A549 (cell line): ENCODE measurements around the gene C12orf43.

Experiments
- CHD4 ChIP-seq: fragments of 200-600 bp; sonication (generic); IDR thresholded peaks from 2 replicates; pipeline ENCODE4 v1.6.1; 2016; ENCODE audit warnings: antibody characterized with exemption, mild to moderate bottlenecking, borderline replicate concordance
- FOSB ChIP-seq: fragments of 250-450 bp; sonication (Bioruptor Pico); IDR thresholded peaks from 2 replicates; pipeline ENCODE4 v1.5.0; 2020; ENCODE audit warnings: mild to moderate bottlenecking, moderate library complexity
- FOSL2 ChIP-seq, 2 experiments: fragments of 450-650 bp in 1 of 2; fragments of >200 bp in 1 of 2; sonication (Bioruptor Twin) in 1 of 2; formaldehyde crosslinking; IDR thresholded peaks; 2 replicates each; pipeline versions ENCODE4 v1.5.0 to v1.6.1; 2016 to 2020; ENCODE audit warnings: mild to moderate bottlenecking in 1 of 2, moderate library complexity in 1 of 2
- JUN ChIP-seq, 2 experiments: fragments of >200 bp; sonication (Bioruptor Twin); formaldehyde crosslinking; IDR thresholded peaks; 2 replicates in 1 of 2; 3 replicates in 1 of 2; pipeline ENCODE4 v1.6.1; 2016 to 2017
- MAFK ChIP-seq: fragments of 450-650 bp; IDR thresholded peaks from 2 replicates; pipeline ENCODE4 v1.6.1; 2014; ENCODE audit not compliant: partially characterized antibody
- MYC ChIP-seq: IDR thresholded peaks from 2 replicates; pipeline ENCODE4 v1.6.1; 2012; ENCODE audit warnings: mild to moderate bottlenecking, inconsistent platforms, low read length, improper control_type of control experiment, borderline replicate concordance
- NPAS2 ChIP-seq: fragments of 250-450 bp; sonication (Bioruptor Pico); IDR thresholded peaks from 2 replicates; pipeline ENCODE4 v1.8.0; 2022; ENCODE audit warnings: mild to moderate bottlenecking, moderate library complexity, borderline replicate concordance
- POLR2A ChIP-seq: IDR thresholded peaks from 2 replicates; pipeline ENCODE4 v1.6.1; 2012; ENCODE audit warnings: mild to moderate bottlenecking, low read length
- RAD21 ChIP-seq, 2 experiments: fragments of >200 bp in 1 of 2; sonication (Bioruptor Twin) in 1 of 2; formaldehyde crosslinking in 1 of 2; IDR thresholded peaks in 1 of 2; conservative IDR thresholded peaks in 1 of 2; 2 replicates in 1 of 2; 3 replicates in 1 of 2; pipeline ENCODE4 v1.6.1; 2012 to 2018; ENCODE audit warnings: inconsistent platforms in 1 of 2
- TF ChIP-seq, protein P1 (sequence below): IDR thresholded peaks from 2 replicates; pipeline ENCODE4 v1.6.1; 2012; ENCODE audit warnings: low read depth, borderline replicate concordance
- TF ChIP-seq, protein P2 (sequence below): fragments of >200 bp; sonication (Bioruptor Twin); formaldehyde crosslinking; IDR thresholded peaks from 3 replicates; pipeline ENCODE4 v1.5.1; 2016
- TF ChIP-seq, protein P3 (sequence below): fragments of 200-600 bp; sonication (generic); IDR thresholded peaks from 2 replicates; pipeline ENCODE4 v1.6.1; 2016; ENCODE audit warnings: antibody characterized with exemption, mild to moderate bottlenecking, moderate library complexity
- TF ChIP-seq, protein P4 (sequence below): IDR thresholded peaks from 2 replicates; pipeline ENCODE4 v1.6.1; 2012
- TF ChIP-seq, protein P5 (sequence below): fragments of >200 bp; sonication (Bioruptor Twin); formaldehyde crosslinking; IDR thresholded peaks from 2 replicates; pipeline ENCODE4 v1.6.1; 2016

DNA sequence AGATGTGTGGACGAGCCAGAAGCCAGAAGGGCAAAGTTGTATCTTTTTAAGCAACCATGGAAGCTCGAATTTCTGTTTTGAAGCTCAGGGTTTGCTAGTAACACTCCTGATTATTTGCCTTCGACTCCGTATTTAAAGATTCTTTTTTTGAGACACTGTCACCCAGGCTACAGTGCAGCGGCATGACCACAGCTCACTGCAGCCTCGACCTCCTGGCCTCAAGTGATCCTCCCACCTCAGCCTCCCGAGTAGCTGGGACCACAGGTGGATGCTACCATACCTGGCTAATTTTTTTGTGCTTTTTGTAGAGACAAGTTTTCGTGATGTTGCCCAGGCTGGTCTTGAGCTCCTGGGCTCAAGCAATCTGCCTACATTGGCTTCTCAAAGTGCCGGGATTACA is 41.5 kb upstream of the C12orf43 start:
- TF ChIP-seq, protein P1, sequence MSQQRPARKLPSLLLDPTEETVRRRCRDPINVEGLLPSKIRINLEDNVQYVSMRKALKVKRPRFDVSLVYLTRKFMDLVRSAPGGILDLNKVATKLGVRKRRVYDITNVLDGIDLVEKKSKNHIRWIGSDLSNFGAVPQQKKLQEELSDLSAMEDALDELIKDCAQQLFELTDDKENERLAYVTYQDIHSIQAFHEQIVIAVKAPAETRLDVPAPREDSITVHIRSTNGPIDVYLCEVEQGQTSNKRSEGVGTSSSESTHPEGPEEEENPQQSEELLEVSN, result no peak
- no peak for TF ChIP-seq POLR2A
- TF ChIP-seq JUN (IDR thresholded peaks at IDR 0.05), result no peak
- TF ChIP-seq RAD21 (conservative IDR thresholded peaks at IDR 0.05 in 1 of 2, IDR thresholded peaks at IDR 0.05 in 1 of 2), result no peak
- TF ChIP-seq, protein P2, sequence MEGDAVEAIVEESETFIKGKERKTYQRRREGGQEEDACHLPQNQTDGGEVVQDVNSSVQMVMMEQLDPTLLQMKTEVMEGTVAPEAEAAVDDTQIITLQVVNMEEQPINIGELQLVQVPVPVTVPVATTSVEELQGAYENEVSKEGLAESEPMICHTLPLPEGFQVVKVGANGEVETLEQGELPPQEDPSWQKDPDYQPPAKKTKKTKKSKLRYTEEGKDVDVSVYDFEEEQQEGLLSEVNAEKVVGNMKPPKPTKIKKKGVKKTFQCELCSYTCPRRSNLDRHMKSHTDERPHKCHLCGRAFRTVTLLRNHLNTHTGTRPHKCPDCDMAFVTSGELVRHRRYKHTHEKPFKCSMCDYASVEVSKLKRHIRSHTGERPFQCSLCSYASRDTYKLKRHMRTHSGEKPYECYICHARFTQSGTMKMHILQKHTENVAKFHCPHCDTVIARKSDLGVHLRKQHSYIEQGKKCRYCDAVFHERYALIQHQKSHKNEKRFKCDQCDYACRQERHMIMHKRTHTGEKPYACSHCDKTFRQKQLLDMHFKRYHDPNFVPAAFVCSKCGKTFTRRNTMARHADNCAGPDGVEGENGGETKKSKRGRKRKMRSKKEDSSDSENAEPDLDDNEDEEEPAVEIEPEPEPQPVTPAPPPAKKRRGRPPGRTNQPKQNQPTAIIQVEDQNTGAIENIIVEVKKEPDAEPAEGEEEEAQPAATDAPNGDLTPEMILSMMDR, result no peak
- no peak for TF ChIP-seq MYC
- TF ChIP-seq, protein P3, sequence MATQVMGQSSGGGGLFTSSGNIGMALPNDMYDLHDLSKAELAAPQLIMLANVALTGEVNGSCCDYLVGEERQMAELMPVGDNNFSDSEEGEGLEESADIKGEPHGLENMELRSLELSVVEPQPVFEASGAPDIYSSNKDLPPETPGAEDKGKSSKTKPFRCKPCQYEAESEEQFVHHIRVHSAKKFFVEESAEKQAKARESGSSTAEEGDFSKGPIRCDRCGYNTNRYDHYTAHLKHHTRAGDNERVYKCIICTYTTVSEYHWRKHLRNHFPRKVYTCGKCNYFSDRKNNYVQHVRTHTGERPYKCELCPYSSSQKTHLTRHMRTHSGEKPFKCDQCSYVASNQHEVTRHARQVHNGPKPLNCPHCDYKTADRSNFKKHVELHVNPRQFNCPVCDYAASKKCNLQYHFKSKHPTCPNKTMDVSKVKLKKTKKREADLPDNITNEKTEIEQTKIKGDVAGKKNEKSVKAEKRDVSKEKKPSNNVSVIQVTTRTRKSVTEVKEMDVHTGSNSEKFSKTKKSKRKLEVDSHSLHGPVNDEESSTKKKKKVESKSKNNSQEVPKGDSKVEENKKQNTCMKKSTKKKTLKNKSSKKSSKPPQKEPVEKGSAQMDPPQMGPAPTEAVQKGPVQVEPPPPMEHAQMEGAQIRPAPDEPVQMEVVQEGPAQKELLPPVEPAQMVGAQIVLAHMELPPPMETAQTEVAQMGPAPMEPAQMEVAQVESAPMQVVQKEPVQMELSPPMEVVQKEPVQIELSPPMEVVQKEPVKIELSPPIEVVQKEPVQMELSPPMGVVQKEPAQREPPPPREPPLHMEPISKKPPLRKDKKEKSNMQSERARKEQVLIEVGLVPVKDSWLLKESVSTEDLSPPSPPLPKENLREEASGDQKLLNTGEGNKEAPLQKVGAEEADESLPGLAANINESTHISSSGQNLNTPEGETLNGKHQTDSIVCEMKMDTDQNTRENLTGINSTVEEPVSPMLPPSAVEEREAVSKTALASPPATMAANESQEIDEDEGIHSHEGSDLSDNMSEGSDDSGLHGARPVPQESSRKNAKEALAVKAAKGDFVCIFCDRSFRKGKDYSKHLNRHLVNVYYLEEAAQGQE, result no peak
- TF ChIP-seq NPAS2 (CRISPR knock-in tag), result no peak
- no peak for TF ChIP-seq CHD4
- TF ChIP-seq, protein P4, sequence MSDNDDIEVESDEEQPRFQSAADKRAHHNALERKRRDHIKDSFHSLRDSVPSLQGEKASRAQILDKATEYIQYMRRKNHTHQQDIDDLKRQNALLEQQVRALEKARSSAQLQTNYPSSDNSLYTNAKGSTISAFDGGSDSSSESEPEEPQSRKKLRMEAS, result no peak
- TF ChIP-seq MAFK, result no peak
- no peak for TF ChIP-seq FOSB
- TF ChIP-seq, protein P5, sequence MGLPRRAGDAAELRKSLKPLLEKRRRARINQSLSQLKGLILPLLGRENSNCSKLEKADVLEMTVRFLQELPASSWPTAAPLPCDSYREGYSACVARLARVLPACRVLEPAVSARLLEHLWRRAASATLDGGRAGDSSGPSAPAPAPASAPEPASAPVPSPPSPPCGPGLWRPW, result no peak
- no peak for TF ChIP-seq FOSL2 (IDR thresholded peaks at IDR 0.05)
- no peak for TF ChIP-seq FOSL2 (CRISPR knock-in tag; IDR thresholded peaks at IDR 0.05)
